Endothelial cell of umbilical vein (primary cell): Measurements from ENCODE around the gene RIMS4. TPM values are rescaled to one million over a fixed set of nuclear protein-coding genes. Genes with fewer than 3 reads are reported as not detected.

ENCODE experiments used
- BruUV-seq: library from RNA; stranded (reverse); fragments of 400-500 nt; replicated peaks from 2 replicates; lab custom pipeline; 2021; lab: Mats Ljungman, UMichigan
- CTCF ChIA-PET: fragments of 300-600, 350-600 bp; sonication (Branson Sonifier 250); formaldehyde crosslinking; loops from one replicate; lab custom pipeline; 2021; ENCODE audit warnings: antibody characterized with exemption, inconsistent platforms; lab: Charles Lee
- POLR2A ChIA-PET: fragments of 300-600, 350-600 bp; sonication (Branson Sonifier 250); formaldehyde crosslinking; loops from one replicate; lab custom pipeline; 2021; ENCODE audit warnings: antibody characterized with exemption, inconsistent platforms; lab: Charles Lee
- DNase-seq: peaks from one replicate; pipeline ENCODE4 v3.0.0-alpha.2; 2011; ENCODE audit warnings: low read depth, low spot score
- FAIRE-seq: peaks from 2 replicates; lab custom pipeline; 2011; peaks lifted over from hg19 to GRCh38; lab: Jason Lieb, UNC
- H2AFZ ChIP-seq: 2 replicates; pipeline ENCODE4 v1.6.0; 2012; ENCODE audit warnings: low read depth, low read length, control low read depth, inconsistent platforms
- H3K27ac ChIP-seq: 2 replicates; pipeline ENCODE4 v1.5.1; 2011; ENCODE audit warnings: low read depth, mild to moderate bottlenecking, control low read depth, low read length, moderate library complexity; ENCODE audit not compliant: insufficient read depth
- H3K27me3 ChIP-seq, 2 experiments: 2 replicates each; pipeline versions ENCODE4 v1.6.0 to v1.6.1; 2011; ENCODE audit warnings: low read length in 2 of 2, mixed read lengths in 1 of 2; ENCODE audit not compliant: control insufficient read depth in 2 of 2, insufficient read depth in 2 of 2
- H3K36me3 ChIP-seq, 2 experiments: 2 replicates in 1 of 2; 3 replicates in 1 of 2; pipeline ENCODE4 v1.5.1; 2011; ENCODE audit warnings: low read length in 2 of 2, mild to moderate bottlenecking in 1 of 2, moderate library complexity in 1 of 2; ENCODE audit not compliant: control insufficient read depth in 2 of 2, insufficient read depth in 2 of 2; ENCODE audit errors: extremely low read depth in 1 of 2
- H3K4me1 ChIP-seq: 3 replicates; pipeline ENCODE4 v1.5.1; 2011; ENCODE audit warnings: mild to moderate bottlenecking, low read length; ENCODE audit not compliant: control insufficient read depth, insufficient read depth; ENCODE audit errors: extremely low read depth
- H3K4me2 ChIP-seq: 2 replicates; pipeline ENCODE4 v1.6.1; 2011; ENCODE audit warnings: low read length, control low read depth, mixed read lengths; ENCODE audit not compliant: insufficient read depth
- H3K4me3 ChIP-seq, 3 experiments: fragments of 200-600 bp in 1 of 3; sonication (generic), shearing (Covaris generic) in 1 of 3; replicated peaks in 1 of 3; 2 replicates each; pipeline ENCODE4 v1.5.1; 2011 to 2016; ENCODE audit warnings: control low read depth in 3 of 3, low read length in 3 of 3, mild to moderate bottlenecking in 2 of 3, inconsistent platforms in 1 of 3, low read depth in 1 of 3, moderate library complexity in 1 of 3; ENCODE audit not compliant: insufficient read depth in 1 of 3
- H3K79me2 ChIP-seq: 2 replicates; pipeline ENCODE4 v1.6.0; 2012; ENCODE audit warnings: low read length, inconsistent platforms; ENCODE audit not compliant: control insufficient read depth, insufficient read depth
- H3K9ac ChIP-seq: replicated peaks from 2 replicates; pipeline ENCODE3; 2011; ENCODE audit warnings: low read length, control low read depth; ENCODE audit not compliant: insufficient read depth; ENCODE audit errors: extremely low read depth
- H3K9me1 ChIP-seq: replicated peaks from 3 replicates; pipeline ENCODE4 v1.6.0; 2011; ENCODE audit warnings: mild to moderate bottlenecking, low read length; ENCODE audit not compliant: control insufficient read depth, insufficient read depth; ENCODE audit errors: extremely low read depth
- H3K9me3 ChIP-seq: replicated peaks from 2 replicates; pipeline ENCODE4 v1.5.1; 2012; ENCODE audit warnings: low read length, inconsistent platforms; ENCODE audit not compliant: control insufficient read depth, insufficient read depth
- H4K20me1 ChIP-seq: replicated peaks from 2 replicates; pipeline ENCODE3; 2011; ENCODE audit warnings: mild to moderate bottlenecking, low read length; ENCODE audit not compliant: control insufficient read depth, insufficient read depth; ENCODE audit errors: extremely low read depth
- EZH2 ChIP-seq: IDR thresholded peaks from 2 replicates; pipeline ENCODE4 v1.6.1; 2012; ENCODE audit warnings: borderline replicate concordance, low read depth, mild to moderate bottlenecking, moderate library complexity, low read length, inconsistent platforms; ENCODE audit not compliant: severe bottlenecking
- FOS ChIP-seq: IDR thresholded peaks from 2 replicates; pipeline ENCODE4 v1.6.1; 2011; ENCODE audit warnings: mild to moderate bottlenecking, low read length, moderate library complexity, borderline replicate concordance; ENCODE audit not compliant: insufficient read depth
- GATA2 ChIP-seq: IDR thresholded peaks from 2 replicates; pipeline ENCODE4 v1.7.0; 2011; ENCODE audit warnings: low read depth, mild to moderate bottlenecking, moderate library complexity, mixed read lengths, low read length; ENCODE audit not compliant: insufficient read length, insufficient read depth
- JUN ChIP-seq: IDR thresholded peaks from 2 replicates; pipeline ENCODE4 v1.6.1; 2011; ENCODE audit warnings: borderline replicate concordance, low read depth; ENCODE audit not compliant: insufficient read length, insufficient read depth
- MYC ChIP-seq: IDR thresholded peaks from one replicate; pipeline ENCODE4 v1.6.1; 2011; ENCODE audit warnings: mild to moderate bottlenecking, low read depth, low read length
- POLR2A ChIP-seq: IDR thresholded peaks from 2 replicates; pipeline ENCODE4 v1.6.1; 2012; ENCODE audit warnings: low read depth, mild to moderate bottlenecking, control low read depth, low read length
- POLR2AphosphoS5 ChIP-seq: IDR thresholded peaks from 2 replicates; pipeline ENCODE4 v1.6.1; 2012; ENCODE audit warnings: low read depth, mild to moderate bottlenecking, control low read depth, low read length, moderate library complexity; ENCODE audit not compliant: insufficient read depth
- dilution Hi-C: fragments of 300-500 bp; cut with MboI; formaldehyde crosslinking; loops from one replicate; pipeline ENCODE4 v1.15.0; 2019; ENCODE audit warnings: low sequenced_read_pairs; ENCODE audit not compliant: extremely low pct_ligation_motif_present
- intact Hi-C: fragments of 100-400 bp; cut with micrococcal nuclease; formaldehyde crosslinking; loops from one replicate; pipeline ENCODE4 v1.10.0; 2022
- polyA plus RNA-seq, 4 experiments: library from polyadenylated mRNA; depleted of rRNA in 3 of 4; stranded (reverse) in 3 of 4; unstranded in 1 of 4; fragments of >200 nt; gene quantifications; 2 replicates each; pipeline versions ENCODE4 v1.2.1 to v1.2.3, GENCODE V29; 2011 to 2012; ENCODE audit warnings: missing spikeins in 1 of 4
- total RNA-seq: library from RNA; stranded (reverse); gene quantifications from 2 replicates; pipeline ENCODE4 v1.2.3, GENCODE V29; 2021
- TF ChIP-seq, protein P1 (sequence below), 2 donors: IDR thresholded peaks; 1 replicate in 1 of 2; 2 replicates in 1 of 2; pipeline ENCODE4 v1.5.1; 2011; ENCODE audit warnings: low read length in 2 of 2, mild to moderate bottlenecking in 2 of 2, moderate library complexity in 2 of 2, control low read depth in 1 of 2, inconsistent platforms in 1 of 2, low read depth in 1 of 2; ENCODE audit not compliant: insufficient read depth in 1 of 2; ENCODE audit errors: extremely low read depth in 1 of 2
- TF ChIP-seq, protein P2 (sequence below): IDR thresholded peaks from 2 replicates; pipeline ENCODE4 v1.6.1; 2011; ENCODE audit not compliant: insufficient read depth, insufficient read length

RIMS4 gene
- total and polyA plus RNA-seq, 2 donors (not counting 3 experiments of a cell fraction or from before 2014, with no cell fraction given) = not detected

DNA sequence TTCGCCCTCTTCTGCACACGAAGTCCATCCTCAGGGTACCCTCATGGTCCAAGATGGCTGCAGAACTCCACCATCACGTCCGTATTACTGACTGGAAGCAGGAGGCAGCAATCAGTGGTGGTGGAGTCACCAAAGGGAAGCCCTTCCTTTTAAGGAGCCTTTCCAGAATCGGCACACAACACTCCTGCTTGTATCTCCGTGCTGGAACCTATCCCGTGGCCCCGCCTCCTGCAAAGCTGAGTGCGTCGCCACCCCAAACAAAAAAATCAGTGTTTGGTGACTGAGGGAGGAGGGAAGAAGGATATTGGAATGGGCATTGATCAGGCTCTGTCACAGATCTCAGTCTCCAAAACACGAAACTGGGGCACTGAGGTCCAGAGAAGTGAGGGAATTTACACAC, 101.0 kb downstream of the RIMS4 start:
- Histone ChIP-seq H3K36me3 (no peaks in the 10 kb centered on the region), H3K4me3 (no peak overlapping the region), H3K27ac (no peak overlapping the region), H3K9me1 (no peaks in the 10 kb centered on the region), H3K79me2 (no peaks in the 10 kb centered on the region), H4K20me1 (no peaks in the 10 kb centered on the region), H3K4me1 (peaks cover 3% of the 10 kb centered on the region), H3K9ac (no peak overlapping the region), H3K4me2 (no peak overlapping the region), H2AFZ (no peak overlapping the region), H3K9me3 (no peaks in the 10 kb centered on the region), H3K27me3 (no peaks in the 10 kb centered on the region)
- no TSS peak for BruUV-seq
- DNase-seq (no peak), FAIRE-seq (no peak)
- no peak for TF ChIP-seq EZH2
- TF ChIP-seq POLR2A = no peak
- no peak for TF ChIP-seq MYC
- TF ChIP-seq, protein P1, sequence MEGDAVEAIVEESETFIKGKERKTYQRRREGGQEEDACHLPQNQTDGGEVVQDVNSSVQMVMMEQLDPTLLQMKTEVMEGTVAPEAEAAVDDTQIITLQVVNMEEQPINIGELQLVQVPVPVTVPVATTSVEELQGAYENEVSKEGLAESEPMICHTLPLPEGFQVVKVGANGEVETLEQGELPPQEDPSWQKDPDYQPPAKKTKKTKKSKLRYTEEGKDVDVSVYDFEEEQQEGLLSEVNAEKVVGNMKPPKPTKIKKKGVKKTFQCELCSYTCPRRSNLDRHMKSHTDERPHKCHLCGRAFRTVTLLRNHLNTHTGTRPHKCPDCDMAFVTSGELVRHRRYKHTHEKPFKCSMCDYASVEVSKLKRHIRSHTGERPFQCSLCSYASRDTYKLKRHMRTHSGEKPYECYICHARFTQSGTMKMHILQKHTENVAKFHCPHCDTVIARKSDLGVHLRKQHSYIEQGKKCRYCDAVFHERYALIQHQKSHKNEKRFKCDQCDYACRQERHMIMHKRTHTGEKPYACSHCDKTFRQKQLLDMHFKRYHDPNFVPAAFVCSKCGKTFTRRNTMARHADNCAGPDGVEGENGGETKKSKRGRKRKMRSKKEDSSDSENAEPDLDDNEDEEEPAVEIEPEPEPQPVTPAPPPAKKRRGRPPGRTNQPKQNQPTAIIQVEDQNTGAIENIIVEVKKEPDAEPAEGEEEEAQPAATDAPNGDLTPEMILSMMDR (IDR thresholded peaks at IDR 0.05; ENCODE audit: extremely low read depth in 1 of 2, insufficient read depth in 1 of 2, low read depth in 1 of 2, low read length in 2 of 2) = no peak
- dilution Hi-C loops = no loop called here
- intact Hi-C loops = no loop called here
- ChIA-PET CTCF (no interaction called here), POLR2A (no interaction called here)

DNA sequence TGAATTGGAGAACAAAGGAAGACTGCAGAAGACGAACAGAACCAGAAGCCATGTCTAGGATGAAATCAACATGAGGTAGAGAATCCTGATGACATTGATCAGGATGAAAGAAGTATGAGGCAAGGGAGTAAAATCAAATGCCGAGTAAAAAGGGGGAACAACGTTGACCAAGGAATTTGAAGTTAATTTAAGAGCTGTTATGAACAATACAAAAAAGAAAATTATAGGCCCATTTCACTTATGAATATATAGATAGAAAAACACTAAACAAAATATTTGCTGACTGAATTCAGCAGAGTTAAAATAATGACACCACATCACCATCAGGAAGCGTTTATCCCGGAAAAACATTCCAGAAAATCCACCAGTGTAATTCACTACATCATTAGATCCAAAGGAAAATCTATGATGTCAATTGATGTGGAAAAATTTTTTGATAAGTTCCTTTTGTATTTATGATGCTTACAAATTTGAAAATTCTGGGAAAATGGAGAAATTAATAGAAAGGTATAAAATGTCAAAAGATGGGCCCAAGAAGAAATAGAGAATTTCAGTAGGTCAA, 103.2 kb downstream of the RIMS4 start:
- no peak overlapping the region for H3K27ac ChIP-seq
- BruUV-seq = no TSS peak
- H3K9ac ChIP-seq = no peak overlapping the region
- no peak overlapping the region for H3K4me2 ChIP-seq
- no peaks in the 10 kb centered on the region for H4K20me1 ChIP-seq
- H3K36me3 ChIP-seq = no peaks in the 10 kb centered on the region
- H2AFZ ChIP-seq = no peak overlapping the region
- H3K79me2 ChIP-seq = no peaks in the 10 kb centered on the region
- H3K9me3 ChIP-seq = no peaks in the 10 kb centered on the region
- POLR2A ChIA-PET = no interaction called here
- DNase-seq = no peak
- H3K4me3 ChIP-seq = no peak overlapping the region
- intact Hi-C loops (no loop called here), dilution Hi-C loops (no loop called here)
- H3K27me3 ChIP-seq = no peaks in the 10 kb centered on the region
- no peak for FAIRE-seq
- CTCF ChIA-PET = interaction anchor here (1.6 to 2.2 kb wide), 4 partner anchors 8 to 22 kb away, joined by 4 to 9 read pairs (median 4); partner anchors contain the start of gene CCN5
- TF ChIP-seq POLR2AphosphoS5 (no peak), MYC (no peak), FOS (no peak), POLR2A (no peak), EZH2 (no peak), GATA2 (no peak), JUN (no peak)
- TF ChIP-seq, protein P2, sequence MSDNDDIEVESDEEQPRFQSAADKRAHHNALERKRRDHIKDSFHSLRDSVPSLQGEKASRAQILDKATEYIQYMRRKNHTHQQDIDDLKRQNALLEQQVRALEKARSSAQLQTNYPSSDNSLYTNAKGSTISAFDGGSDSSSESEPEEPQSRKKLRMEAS = no peak
- TF ChIP-seq, protein P1 (IDR thresholded peaks at IDR 0.05; ENCODE audit: extremely low read depth in 1 of 2, insufficient read depth in 1 of 2, low read depth in 1 of 2, low read length in 2 of 2) = no peak
- peaks cover 13% of the 10 kb centered on the region for H3K4me1 ChIP-seq
- H3K9me1 ChIP-seq = no peaks in the 10 kb centered on the region
